Breast epithelium (tissue), 3 donors: ENCODE results near the gene AMBP.

Experiments
- POLR2A ChIP-seq: fragments of 450-650 bp; IDR thresholded peaks from one replicate; pipeline ENCODE4 v1.6.1; 2016; ENCODE audit warnings: antibody characterized with exemption, mild to moderate bottlenecking, moderate library complexity
- TF ChIP-seq, protein P1 (sequence below), 3 donors: fragments of 450-650 bp; IDR thresholded peaks; one replicate each; pipeline ENCODE4 v1.5.1; 2016 to 2017; ENCODE audit warnings: antibody characterized with exemption in 3 of 3, mild to moderate bottlenecking in 3 of 3, moderate library complexity in 3 of 3

DNA sequence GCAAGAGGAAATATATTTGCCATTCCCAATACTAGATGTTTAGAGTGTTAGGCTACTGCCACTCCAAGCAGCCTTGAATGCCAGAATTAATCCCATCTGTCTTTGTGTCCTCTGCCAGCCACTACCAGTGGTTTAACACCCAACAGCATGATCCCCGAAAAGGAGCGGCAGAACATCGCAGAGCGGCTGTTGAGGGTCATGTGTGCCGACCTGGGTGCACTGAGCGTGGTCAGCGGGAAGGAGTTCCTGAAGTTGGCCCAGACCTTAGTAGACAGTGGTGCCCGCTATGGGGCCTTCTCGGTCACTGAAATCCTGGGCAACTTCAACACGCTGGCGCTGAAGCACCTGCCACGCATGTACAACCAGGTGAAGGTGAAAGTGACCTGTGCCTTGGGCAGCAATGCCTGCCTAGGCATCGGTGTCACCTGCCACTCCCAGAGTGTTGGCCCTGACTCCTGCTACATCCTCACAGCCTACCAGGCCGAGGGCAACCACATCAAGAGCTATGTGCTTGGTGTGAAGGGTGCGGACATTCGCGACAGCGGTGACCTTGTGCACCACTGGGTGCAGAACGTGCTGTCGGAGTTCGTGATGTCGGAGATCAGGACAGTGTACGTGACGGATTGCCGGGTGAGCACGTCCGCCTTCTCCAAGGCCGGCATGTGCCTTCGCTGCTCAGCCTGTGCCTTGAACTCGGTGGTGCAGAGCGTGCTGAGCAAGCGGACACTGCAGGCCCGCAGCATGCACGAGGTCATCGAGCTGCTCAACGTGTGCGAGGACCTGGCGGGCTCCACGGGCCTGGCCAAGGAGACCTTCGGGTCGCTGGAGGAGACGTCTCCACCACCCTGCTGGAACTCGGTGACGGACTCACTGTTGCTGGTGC lies 29.3 kb downstream of the AMBP start:
- no peak for TF ChIP-seq POLR2A
- TF ChIP-seq, protein P1, sequence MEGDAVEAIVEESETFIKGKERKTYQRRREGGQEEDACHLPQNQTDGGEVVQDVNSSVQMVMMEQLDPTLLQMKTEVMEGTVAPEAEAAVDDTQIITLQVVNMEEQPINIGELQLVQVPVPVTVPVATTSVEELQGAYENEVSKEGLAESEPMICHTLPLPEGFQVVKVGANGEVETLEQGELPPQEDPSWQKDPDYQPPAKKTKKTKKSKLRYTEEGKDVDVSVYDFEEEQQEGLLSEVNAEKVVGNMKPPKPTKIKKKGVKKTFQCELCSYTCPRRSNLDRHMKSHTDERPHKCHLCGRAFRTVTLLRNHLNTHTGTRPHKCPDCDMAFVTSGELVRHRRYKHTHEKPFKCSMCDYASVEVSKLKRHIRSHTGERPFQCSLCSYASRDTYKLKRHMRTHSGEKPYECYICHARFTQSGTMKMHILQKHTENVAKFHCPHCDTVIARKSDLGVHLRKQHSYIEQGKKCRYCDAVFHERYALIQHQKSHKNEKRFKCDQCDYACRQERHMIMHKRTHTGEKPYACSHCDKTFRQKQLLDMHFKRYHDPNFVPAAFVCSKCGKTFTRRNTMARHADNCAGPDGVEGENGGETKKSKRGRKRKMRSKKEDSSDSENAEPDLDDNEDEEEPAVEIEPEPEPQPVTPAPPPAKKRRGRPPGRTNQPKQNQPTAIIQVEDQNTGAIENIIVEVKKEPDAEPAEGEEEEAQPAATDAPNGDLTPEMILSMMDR (IDR thresholded peaks at IDR 0.05) = no peak
